GM19193 (cell line): ENCODE measurements around the gene NFKBIZ.

Source experiments
- POLR2A ChIP-seq: IDR thresholded peaks from 4 replicates; pipeline ENCODE4 v1.6.1; 2011; ENCODE audit not compliant: insufficient read depth, insufficient read length; ENCODE audit errors: extremely low read depth

The NFKBIZ gene

GRCh38 chr3:101867996-101868395 lies 18.7 kb downstream of the NFKBIZ start:
- no peak for TF ChIP-seq POLR2A

DNA sequence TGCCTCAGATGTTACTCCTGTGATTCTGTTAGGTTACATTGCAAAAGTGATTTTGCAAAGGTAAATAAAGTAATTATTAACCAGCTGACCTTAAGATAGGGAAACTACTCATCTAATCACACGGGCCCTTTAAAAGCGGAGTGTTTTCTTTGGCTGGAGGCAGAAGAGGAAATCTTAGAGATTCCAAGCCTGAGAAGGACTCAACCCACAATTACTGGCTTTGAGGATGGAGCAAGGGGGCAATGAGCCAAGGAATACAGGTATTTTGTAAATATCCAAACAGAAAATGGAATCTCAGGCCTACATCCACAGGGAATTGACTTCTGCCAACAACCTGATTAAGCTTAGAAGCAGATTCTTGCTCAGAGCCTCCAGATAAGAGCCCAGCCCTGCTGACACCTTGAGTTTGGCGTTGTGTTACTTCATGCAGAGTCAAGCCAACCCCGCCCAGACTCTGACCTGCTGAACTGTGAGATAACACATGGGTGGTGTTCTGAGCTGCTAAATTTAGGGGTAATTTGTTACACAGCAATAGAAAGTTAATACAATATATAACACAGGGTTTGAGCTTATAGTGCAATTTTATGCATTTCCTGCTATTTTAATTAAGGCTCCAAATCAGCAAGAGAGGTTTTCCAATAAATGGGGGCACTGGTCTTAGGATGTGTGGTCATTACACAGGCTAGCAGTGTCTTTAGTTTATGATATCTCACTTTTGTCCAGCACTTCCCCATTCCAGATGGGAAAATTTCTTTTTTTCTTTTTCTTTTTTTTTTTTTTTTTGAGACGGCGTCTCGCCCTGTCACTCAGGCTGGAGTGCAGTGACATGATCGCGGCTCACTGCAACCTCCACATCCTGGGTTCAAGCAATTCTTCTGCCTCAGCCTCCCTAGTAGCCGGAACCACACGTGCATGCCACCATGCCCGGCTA lies 19.5 kb downstream of the NFKBIZ start:
- TF ChIP-seq POLR2A, result no peak

GRCh38 chr3:101870138-101870537 lies 20.8 kb downstream of the NFKBIZ start:
- no peak for TF ChIP-seq POLR2A

DNA sequence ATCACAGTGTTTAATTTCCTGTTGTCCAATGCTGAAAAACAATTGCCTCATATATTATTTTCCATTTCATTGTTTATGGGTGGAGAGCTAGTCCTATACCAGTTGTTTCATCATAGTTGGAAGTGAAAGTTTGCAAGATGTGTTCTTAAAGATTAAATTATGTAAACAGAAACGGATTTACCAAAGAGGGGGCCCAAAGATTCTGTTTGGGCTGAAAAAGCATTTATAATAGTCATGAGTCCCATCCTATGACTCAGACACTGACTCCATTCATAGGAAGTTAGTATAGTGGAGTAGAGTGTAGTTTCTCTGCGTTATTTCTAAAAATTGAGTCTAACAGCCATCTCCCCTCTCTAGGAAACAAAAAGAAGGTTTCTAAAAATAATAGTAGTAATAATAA lies 24.3 kb downstream of the NFKBIZ start:
- TF ChIP-seq POLR2A, result no peak

GRCh38 chr3:101876142-101876541 lies 26.8 kb downstream of the NFKBIZ start:
- TF ChIP-seq POLR2A, result no peak

GRCh38 chr3:101878589-101878988 lies 29.3 kb downstream of the NFKBIZ start:
- TF ChIP-seq POLR2A, result no peak

DNA sequence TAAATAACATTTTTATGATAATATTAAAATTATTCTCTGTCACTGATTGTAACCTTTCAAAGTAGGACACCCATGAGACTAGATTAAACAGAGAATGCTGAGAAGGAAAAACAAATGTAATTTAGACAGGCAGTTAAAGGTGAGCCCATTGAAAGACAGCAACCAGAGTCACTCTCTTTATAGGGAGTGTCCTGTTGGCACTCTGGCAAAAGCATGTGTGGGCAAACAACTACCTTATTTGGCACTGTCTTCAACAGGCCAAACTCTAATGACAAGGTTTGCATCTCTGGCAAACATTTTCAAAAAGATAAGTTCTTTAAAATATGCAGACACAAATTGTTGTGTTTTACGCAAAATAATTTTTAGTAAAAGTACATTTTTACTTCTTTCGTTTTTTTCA lies 29.8 kb downstream of the NFKBIZ start:
- TF ChIP-seq POLR2A, result no peak

DNA sequence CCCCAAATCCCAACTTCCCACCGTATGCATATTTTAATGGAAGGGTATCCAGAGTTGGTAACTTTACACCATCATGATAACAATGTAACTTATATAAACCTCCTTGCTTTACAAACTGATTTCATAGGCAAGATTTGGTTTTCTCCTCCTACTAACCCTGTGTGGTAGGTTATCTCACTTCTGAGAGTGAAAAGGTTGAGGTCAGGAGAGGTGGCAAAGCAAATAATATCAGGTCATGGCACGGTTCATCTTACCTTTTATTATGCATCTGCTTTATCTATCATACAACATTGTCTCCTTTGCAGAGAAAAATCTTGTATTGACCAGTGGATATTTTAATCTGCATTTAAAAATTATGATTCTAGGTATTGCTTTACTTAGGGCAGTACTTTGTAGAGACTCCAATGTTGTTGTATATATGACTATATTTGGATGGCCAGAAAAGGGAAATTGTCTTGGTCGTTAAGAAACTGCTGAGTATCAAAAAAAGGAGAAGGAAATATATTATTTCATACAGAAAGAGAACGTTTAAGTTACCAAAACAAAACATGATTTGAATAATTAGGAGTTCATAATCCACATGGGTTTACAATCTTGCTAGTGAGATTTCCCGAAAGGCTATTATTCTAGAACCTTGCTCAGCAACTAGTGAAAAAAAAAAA lies 30.4 kb downstream of the NFKBIZ start:
- no peak for TF ChIP-seq POLR2A

DNA sequence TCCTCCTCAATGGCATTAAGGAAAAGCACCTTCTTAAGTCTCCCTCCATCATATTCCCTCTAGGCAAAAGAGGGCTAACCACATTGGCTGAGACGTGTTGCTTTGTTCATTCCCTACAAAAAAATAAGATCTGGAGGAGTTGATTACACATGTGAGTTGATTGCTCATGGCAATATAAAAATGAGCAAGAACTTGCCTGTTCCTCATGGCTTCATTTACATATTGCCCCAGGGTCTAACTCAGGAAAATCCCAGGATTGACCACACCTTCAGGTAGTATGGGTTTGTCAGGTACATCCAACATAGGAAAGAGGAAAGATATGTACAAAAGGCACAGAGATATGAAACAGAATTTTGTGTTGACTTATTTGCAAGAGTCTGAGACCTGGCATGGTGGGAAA lies 35.5 kb downstream of the NFKBIZ start:
- TF ChIP-seq POLR2A, result no peak

DNA sequence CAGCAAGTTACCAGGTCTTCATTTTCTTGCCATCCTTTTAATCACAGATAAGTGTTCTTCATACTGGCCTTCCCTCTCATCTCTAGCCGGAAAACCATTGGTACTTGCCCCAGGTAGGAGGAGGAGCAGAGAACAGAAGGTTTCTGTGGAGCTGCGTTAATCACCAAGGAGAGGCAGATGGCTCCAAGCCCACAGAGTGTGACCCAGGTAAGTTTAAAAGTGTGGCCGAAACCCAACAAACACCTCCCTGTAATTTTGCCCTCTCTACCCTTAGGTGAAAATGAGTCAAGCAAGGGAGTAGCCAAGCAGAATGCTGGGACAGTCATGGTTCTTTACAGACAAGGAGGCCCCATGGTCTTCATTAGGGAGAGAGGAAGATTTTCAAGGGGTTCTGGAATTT lies 37.3 kb downstream of the NFKBIZ start:
- TF ChIP-seq POLR2A, result no peak

DNA sequence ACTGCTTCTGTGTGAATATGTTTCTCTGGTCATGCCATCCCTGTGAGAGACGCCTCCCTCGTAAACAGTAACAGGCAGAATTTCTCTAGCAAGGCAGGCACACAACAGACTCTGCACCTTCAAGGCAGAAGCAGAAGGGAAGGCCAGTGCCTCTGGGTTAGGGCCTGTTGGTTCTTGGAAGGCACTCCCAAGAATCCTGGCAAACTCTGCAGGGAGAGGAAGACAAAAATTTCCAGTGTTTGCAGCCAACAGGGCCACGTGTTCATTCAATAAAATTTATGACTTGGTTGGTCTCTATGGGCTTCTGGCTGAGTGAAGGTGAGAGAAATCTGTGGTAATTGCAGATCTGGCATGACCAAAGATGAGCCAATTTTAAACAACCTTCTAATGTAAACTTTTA lies 39.3 kb downstream of the NFKBIZ start:
- no peak for TF ChIP-seq POLR2A

GRCh38 chr3:101890716-101891115 lies 41.4 kb downstream of the NFKBIZ start:
- TF ChIP-seq POLR2A, result no peak

- TF ChIP-seq POLR2A, result no peak
Observed at GRCh38 chr3:101892648-101893047, 43.3 kb downstream of the NFKBIZ start.

DNA sequence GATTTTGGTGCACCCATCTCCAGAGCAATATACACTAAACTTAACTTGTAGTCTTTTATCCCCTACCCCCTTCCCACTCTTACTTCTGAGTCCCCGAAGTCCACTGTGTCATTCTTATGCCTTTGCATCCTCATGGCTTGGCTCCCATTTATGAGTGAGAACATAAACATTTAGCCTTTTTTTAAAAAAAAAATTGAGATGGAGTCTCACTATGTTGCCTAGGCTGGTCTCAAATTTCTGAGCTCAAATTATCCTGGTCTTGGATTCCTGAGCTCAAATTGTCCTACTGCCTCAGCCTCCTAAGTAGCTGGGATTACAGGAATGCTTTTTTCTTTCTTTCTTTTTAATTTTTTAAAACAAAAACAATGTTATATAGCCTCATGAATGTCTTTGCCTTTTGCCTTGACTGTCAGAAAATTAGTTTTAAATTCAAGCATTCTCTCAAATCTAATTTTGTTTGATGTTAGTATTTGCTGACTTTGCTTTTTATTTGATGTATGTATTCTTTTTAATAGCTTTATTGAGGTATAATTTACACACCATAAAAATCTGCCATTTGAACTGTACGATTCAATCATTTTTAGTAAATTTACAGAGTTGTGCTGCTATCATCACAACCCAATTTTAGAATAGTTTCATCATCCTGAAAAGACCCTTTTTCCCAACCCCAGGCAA lies 46.9 kb downstream of the NFKBIZ start:
- no peak for TF ChIP-seq POLR2A

GRCh38 chr3:101897013-101897412 lies 47.7 kb downstream of the NFKBIZ start:
- no peak for TF ChIP-seq POLR2A

- TF ChIP-seq POLR2A, result no peak
Observed at GRCh38 chr3:101898039-101898438, 48.7 kb downstream of the NFKBIZ start.

DNA sequence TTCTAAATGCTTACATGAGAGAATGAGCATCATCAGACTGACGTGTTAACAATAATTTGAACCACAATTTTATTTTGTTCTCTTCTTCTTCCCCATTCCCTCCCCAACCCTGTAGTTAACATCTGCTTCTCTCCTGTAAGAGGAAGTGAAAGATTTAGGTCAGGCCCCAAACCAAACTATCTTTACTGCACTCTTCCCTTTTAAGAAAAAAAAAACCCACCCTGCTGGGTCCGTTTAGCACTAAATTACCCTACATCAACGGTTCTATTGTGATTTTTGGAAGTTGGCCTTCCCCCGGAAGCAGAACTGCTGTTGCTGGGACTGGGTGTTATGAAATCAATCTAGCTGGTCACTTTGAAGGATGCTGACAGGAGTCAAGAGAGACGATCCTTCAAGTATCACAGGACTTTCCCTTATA lies 49.4 kb downstream of the NFKBIZ start:
- no peak for TF ChIP-seq POLR2A

GRCh38 chr3:101900316-101900715 lies 51.0 kb downstream of the NFKBIZ start:
- TF ChIP-seq POLR2A, result no peak
